Measurements from ENCODE around the gene ZNF385D. TPM values are rescaled to one million over a fixed set of nuclear protein-coding genes. Genes with fewer than 3 reads are reported as not detected.

The ZNF385D gene
- total RNA-seq (2021; ENCODE audit: unreplicated experiment) (13.0 TPM), Bru-seq, nascent RNA (percentile 59 among the genes with signal in this experiment), BruChase-seq, experiment 1, labeled RNA remaining after a 2-hour chase (percentile 47 among the genes with signal in this experiment), BruChase-seq, experiment 2, labeled RNA remaining after a 6-hour chase (percentile 46 among the genes with signal in this experiment)
- polyA plus RNA-seq (2012; ENCODE audit: insufficient read length), result 7.4 TPM
- long read RNA-seq, full-length matches to known transcripts, result 1 of 5 reads
- long read RNA-seq, partial matches to known transcripts, result 1 of 5 reads
- long read RNA-seq, other reads (novel, unspliced or antisense), result 3 of 5 reads

- TF ChIP-seq SIN3A (IDR thresholded peaks at IDR 0.05; ENCODE audit: borderline replicate concordance, insufficient read depth, low read depth, low read length) (no peak), TCF7L2 (IDR thresholded peaks at IDR 0.05; ENCODE audit: low read depth, low read length) (no peak), POLR2AphosphoS5 (IDR thresholded peaks at IDR 0.05; ENCODE audit: low read depth, low read length) (no peak)
- TF ChIP-seq, protein P1, sequence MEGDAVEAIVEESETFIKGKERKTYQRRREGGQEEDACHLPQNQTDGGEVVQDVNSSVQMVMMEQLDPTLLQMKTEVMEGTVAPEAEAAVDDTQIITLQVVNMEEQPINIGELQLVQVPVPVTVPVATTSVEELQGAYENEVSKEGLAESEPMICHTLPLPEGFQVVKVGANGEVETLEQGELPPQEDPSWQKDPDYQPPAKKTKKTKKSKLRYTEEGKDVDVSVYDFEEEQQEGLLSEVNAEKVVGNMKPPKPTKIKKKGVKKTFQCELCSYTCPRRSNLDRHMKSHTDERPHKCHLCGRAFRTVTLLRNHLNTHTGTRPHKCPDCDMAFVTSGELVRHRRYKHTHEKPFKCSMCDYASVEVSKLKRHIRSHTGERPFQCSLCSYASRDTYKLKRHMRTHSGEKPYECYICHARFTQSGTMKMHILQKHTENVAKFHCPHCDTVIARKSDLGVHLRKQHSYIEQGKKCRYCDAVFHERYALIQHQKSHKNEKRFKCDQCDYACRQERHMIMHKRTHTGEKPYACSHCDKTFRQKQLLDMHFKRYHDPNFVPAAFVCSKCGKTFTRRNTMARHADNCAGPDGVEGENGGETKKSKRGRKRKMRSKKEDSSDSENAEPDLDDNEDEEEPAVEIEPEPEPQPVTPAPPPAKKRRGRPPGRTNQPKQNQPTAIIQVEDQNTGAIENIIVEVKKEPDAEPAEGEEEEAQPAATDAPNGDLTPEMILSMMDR (IDR thresholded peaks at IDR 0.05), result no peak
- TF ChIP-seq, protein P2, sequence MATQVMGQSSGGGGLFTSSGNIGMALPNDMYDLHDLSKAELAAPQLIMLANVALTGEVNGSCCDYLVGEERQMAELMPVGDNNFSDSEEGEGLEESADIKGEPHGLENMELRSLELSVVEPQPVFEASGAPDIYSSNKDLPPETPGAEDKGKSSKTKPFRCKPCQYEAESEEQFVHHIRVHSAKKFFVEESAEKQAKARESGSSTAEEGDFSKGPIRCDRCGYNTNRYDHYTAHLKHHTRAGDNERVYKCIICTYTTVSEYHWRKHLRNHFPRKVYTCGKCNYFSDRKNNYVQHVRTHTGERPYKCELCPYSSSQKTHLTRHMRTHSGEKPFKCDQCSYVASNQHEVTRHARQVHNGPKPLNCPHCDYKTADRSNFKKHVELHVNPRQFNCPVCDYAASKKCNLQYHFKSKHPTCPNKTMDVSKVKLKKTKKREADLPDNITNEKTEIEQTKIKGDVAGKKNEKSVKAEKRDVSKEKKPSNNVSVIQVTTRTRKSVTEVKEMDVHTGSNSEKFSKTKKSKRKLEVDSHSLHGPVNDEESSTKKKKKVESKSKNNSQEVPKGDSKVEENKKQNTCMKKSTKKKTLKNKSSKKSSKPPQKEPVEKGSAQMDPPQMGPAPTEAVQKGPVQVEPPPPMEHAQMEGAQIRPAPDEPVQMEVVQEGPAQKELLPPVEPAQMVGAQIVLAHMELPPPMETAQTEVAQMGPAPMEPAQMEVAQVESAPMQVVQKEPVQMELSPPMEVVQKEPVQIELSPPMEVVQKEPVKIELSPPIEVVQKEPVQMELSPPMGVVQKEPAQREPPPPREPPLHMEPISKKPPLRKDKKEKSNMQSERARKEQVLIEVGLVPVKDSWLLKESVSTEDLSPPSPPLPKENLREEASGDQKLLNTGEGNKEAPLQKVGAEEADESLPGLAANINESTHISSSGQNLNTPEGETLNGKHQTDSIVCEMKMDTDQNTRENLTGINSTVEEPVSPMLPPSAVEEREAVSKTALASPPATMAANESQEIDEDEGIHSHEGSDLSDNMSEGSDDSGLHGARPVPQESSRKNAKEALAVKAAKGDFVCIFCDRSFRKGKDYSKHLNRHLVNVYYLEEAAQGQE (IDR thresholded peaks at IDR 0.05; ENCODE audit: insufficient read depth in 1 of 2, low read depth in 2 of 2, low read length in 1 of 2), result no peak
- ChIA-PET CTCF (no interaction called here), POLR2A (interaction anchor here (0.6 kb wide), 1 partner anchor 507 kb away, joined by 7 read pairs; no protein-coding TSS in a partner anchor)
- Histone ChIP-seq H3K36me3 (ENCODE audit: control insufficient read depth, insufficient read depth, low read length) (no peaks in the 10 kb centered on the region), H3K4me1 (ENCODE audit: control insufficient read depth, insufficient read depth, low read length) (no peaks in the 10 kb centered on the region), H3K9me3 (ENCODE audit: control insufficient read depth, insufficient read depth, low read depth, low read length) (no peaks in the 10 kb centered on the region), H3K27ac (ENCODE audit: low read length) (peak within 1 kb of the TSS; percentile 39), H3K4me3 (ENCODE audit: low read depth in 2 of 2, low read length in 2 of 2) (peak within 1 kb of the TSS; percentile 47 to 65), H3K27me3 (ENCODE audit: control insufficient read depth, insufficient read depth, low read length) (no peaks in the 10 kb centered on the region)
- BruUV-seq (replicated peaks), result no TSS peak
- ATAC-seq, result peak; percentile 81
- no peak for DNase-seq (ENCODE audit: low read depth, low spot score)
- in situ Hi-C loops (cut with HindIII; ENCODE audit: low pct_unique_long_range_greater_than_20kb, low sequenced_read_pairs) (no loop called here), intact Hi-C loops (cut with micrococcal nuclease; ENCODE audit: unreplicated experiment) (loop anchor here (10.0 kb wide), 1 partner anchor 364 kb away; no protein-coding TSS in a partner anchor)
Observed at GRCh38 chr3:21750831-21751391, at the start of gene ZNF385D. TSS of gene ZNF385D (minus strand) at chr3:21751210. CDS start at chr3:21750916, 294 bp downstream.

DNA sequence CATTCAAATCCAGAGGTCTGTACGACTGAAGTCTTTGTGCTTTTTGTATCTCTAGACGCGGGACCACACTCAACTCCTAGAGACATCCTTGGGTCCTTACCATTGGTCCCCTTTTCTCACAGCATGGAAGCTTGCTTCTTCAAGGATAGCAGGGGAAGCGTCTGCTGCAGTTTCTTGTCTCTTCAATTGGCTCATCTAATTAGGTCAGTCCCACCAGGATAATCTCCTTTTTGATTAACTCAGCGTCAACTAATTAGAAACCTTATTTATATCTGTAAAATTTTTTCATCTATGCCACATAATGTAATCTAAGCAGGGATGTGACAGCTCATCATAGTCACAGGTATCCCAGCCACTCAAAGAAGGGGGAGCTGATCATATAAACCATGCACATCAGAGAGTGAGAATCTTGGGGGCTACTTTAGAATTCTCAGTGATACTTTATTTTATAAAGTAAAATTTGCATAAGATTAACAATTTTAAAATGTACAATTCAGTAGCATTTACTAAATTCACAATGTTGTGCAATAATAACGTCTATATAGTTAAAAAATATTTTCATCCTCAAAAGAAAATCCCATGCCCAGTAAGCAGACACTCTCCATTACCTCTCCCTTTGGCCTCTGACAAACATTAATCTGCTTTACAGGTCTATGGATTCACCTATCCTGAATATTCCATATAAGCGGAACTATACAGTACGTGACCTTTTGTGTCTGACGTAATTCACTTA, 47.5 kb upstream of the ZNF385D start:
- in situ Hi-C loops (cut with HindIII; ENCODE audit: low pct_unique_long_range_greater_than_20kb, low sequenced_read_pairs), result no loop called here
- H3K36me3 ChIP-seq (ENCODE audit: control insufficient read depth, insufficient read depth, low read length), result no peaks in the 10 kb centered on the region
- CTCF ChIA-PET, result no interaction called here

More for the DNA sequence above, 47.5 kb upstream of the ZNF385D start:
- Histone ChIP-seq H3K27ac (ENCODE audit: low read length) (no peak overlapping the region), H3K4me3 (ENCODE audit: low read depth in 2 of 2, low read length in 2 of 2) (no peak overlapping the region), H3K9me3 (ENCODE audit: control insufficient read depth, insufficient read depth, low read depth, low read length) (no peaks in the 10 kb centered on the region), H3K27me3 (ENCODE audit: control insufficient read depth, insufficient read depth, low read length) (no peaks in the 10 kb centered on the region), H3K4me1 (ENCODE audit: control insufficient read depth, insufficient read depth, low read length) (no peaks in the 10 kb centered on the region)
- ATAC-seq (no peak), DNase-seq (ENCODE audit: low read depth, low spot score) (no peak)
- intact Hi-C loops (cut with micrococcal nuclease; ENCODE audit: unreplicated experiment), result no loop called here
- TF ChIP-seq SIN3A (IDR thresholded peaks at IDR 0.05; ENCODE audit: borderline replicate concordance, insufficient read depth, low read depth, low read length) (no peak), POLR2AphosphoS5 (IDR thresholded peaks at IDR 0.05; ENCODE audit: low read depth, low read length) (no peak), TCF7L2 (IDR thresholded peaks at IDR 0.05; ENCODE audit: low read depth, low read length) (no peak)
- TF ChIP-seq, protein P1 (IDR thresholded peaks at IDR 0.05), result no peak
- TF ChIP-seq, protein P2 (IDR thresholded peaks at IDR 0.05; ENCODE audit: insufficient read depth in 1 of 2, low read depth in 2 of 2, low read length in 1 of 2), result no peak
- no TSS peak for BruUV-seq (replicated peaks)
- POLR2A ChIA-PET, result no interaction called here
